Measurements from ENCODE around the gene APRT.

Gene APRT

GRCh38 chr16:88822281-88823040, 10.7 kb upstream of the APRT start:
- DNase-seq (ENCODE audit: low read depth in 2 of 2), result no peak

- DNase-seq (ENCODE audit: low read depth in 2 of 2), result no peak
Observed at GRCh38 chr16:88821168-88821850, 9.6 kb upstream of the APRT start.

DNA sequence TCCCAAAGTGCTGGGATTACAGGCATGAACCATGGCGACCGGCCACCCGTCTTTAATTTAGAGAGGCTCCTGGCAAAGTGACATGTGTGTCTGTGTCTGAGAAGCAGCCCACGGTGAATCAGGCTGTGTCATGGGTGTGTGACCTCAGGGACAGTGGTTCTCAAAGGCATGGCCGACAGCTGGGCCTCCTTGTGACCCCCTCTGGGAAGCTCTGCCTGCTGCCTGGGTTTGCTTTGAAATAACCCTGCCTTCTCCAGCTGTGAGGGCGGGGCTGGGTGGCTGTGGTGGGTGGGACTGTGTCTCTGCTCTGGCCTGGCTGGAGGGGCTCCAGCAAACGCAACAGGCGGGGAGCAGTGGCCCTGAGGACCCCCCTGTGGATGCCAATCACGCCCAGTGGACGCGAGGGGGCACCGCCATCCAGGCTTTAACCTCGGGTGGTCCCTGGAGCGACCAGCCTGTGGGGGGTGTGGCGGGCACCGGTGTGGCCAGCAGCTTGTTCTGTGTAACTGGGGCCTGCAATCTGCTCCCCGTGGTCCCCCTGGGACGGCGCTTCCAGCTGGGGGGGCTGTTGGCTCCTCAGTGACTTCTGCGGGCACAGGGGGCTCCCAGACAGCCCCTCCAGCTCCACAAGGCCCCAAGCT, 8.8 kb upstream of the APRT start:
- DNase-seq (ENCODE audit: low read depth in 2 of 2), result no peak

DNA sequence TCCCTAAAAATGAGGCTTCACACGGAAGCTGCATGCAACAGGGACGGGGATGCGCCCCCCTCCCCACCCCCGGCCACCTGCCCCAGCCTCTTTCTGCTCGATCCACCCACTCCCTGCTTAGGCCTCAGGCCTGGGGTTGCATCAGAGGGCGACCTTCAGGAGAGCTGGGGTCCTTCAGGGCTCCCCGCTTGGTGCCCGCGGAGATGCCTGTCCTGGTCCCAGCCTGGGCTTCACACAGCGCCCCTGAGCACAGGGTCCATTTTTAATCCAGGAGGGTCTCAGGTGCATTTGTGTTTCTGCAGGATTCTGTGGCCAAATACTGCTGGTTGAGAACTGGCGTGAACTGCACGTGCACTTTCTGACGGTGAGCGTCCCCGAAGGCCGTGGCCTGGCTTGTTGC, 7.4 kb upstream of the APRT start:
- DNase-seq (ENCODE audit: low read depth in 2 of 2), result no peak

DNA sequence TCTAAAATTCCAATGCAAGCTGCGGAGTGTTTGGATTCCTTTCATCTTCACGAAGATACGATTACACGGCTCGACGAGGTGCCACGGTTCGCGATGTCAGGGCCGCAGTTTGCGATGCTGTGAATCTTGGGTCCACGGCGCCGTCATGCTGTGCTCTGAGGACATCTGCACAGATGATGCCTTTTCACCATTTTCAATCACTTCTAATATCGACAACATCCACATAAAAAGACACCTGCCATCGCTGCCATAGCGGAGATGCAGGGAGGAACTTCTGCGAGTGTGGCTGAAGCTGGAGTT, 6.8 kb upstream of the APRT start:
- DNase-seq (ENCODE audit: low read depth in 2 of 2), result no peak

DNA sequence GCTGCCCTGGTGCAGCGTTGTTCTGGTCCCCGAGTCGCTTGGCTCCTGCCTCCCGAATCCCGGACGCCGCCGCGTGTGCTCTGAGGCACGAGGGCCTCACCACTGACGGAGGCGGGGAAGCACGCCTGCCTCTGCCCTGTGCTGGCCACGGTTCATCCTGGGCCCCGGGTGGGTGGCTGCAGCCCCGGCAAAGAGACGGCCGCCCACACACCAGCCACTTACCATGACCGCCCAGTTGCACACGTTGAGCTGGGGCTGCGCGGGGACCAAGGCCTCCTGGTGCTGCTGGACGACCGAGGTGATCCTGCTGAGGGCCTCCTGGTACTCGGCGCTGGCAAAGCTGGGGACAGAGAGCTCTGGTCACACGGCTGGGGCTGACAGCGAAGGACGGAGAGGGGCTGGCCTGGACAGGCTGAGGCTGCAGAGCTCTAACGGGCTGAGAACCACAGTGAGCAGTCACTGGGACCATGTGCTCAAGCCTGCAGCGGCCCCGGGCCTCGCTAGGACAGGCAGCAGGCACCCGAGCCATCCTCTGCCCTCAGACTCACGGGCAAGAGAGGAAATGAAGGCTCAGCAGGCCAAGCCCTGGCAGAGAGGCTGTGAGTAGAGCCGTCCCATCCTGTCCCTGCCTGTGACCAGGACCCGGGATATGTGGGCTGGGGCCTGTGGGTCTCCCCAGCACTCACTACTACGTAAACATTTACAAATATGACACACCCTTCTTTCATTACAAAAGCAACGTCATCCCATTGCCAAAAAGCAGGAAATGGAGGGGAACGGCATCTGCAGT, 6.3 kb upstream of the APRT start:
- no peak for DNase-seq (ENCODE audit: low read depth in 2 of 2)

DNA sequence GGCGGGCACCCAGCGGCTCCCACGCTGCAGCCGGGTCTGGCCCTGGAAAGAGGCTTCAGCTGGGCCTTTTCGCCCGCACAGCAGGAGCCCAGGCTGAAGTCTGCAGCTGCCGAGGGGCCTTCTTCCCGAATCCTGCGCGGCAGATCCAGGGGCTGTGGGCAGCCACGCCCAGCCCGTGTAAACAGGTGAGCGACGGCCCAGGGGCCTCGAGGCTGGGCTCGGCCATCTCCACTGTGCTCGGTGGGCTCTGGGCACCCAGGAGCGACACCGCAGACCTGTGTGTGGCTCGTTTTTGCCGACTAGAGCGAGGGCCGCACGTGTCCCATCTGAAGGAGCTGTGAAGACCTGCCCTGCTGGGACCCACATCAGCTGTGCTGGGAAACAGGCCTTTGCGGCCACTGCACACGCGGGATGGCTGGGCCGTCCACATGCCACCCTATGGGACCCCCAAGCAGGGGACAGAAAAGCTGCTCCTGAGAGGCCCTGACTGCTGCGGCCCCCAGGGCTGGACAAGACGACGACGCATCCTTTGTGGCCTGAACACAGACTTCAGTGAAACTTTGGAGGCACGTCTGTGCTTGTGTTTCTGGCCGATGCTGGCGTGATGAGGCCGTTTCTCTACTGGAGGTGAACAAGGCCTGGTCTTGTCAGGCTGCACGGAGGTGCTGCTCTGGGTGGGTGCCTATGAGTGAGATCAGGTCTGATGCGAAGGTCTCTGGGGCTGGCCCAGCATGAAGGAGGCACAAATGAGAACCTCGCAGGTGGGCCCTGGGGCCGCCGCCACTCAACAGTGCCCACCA, 5.2 kb upstream of the APRT start:
- DNase-seq (ENCODE audit: low read depth in 2 of 2), result no peak

DNA sequence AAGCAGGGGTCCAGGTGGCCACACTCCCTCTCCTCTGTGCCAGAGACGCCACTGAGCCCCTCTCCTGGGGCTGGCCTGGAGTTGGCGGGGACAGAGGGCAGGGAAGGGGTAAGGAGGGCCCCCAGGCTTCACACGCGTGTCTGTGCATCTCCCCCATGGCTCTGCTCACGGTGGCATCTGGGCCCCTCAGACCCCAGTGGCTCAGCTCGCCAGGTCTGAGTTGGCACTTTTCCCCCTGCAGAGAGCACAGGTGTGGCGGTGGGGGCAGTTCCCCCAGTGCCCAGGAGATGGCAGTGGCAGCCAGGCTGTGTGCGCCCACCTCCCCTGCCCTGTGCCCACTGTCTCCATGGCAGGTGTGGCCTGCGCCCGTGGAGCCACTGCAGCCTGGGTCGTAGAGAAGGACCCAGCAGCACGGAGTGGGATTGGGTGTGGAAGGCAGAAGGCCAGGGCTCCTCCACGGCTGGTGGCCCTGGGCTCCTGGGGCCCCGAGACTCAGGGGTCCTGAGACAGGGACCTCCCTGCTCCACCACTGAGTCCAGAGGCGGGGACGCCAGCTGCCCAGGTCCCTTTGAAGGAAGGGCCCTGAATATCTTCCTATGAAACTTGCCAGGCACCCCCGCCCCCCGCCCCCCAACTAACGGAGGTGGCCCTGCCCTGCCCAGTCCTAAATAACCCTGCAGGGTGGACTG, 4.3 kb upstream of the APRT start:
- DNase-seq (ENCODE audit: low read depth in 2 of 2), result peak in 1 of 2 donors; percentile 38

GRCh38 chr16:88815227-88815626, 3.5 kb upstream of the APRT start:
- no peak for DNase-seq (ENCODE audit: low read depth in 2 of 2)

DNA sequence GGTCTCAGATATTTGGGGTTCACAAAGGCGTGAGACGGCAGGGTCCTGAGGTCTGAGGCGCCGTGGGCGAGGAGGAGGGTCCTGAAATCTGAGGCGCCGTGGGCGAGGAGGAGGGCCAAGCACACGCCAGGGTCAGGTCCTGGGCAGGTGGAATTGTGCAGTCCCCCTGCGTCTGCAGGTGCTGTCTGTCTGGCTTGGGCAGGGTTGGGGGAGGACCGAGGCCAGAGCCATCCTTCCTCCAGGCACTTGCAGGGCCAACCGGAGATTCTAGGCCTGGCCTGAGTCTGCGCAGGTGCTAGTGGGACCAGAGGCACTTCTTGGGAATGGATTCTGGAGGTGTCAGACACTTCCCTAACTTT, 2.4 kb upstream of the APRT start:
- DNase-seq (ENCODE audit: low read depth in 2 of 2), result no peak

DNA sequence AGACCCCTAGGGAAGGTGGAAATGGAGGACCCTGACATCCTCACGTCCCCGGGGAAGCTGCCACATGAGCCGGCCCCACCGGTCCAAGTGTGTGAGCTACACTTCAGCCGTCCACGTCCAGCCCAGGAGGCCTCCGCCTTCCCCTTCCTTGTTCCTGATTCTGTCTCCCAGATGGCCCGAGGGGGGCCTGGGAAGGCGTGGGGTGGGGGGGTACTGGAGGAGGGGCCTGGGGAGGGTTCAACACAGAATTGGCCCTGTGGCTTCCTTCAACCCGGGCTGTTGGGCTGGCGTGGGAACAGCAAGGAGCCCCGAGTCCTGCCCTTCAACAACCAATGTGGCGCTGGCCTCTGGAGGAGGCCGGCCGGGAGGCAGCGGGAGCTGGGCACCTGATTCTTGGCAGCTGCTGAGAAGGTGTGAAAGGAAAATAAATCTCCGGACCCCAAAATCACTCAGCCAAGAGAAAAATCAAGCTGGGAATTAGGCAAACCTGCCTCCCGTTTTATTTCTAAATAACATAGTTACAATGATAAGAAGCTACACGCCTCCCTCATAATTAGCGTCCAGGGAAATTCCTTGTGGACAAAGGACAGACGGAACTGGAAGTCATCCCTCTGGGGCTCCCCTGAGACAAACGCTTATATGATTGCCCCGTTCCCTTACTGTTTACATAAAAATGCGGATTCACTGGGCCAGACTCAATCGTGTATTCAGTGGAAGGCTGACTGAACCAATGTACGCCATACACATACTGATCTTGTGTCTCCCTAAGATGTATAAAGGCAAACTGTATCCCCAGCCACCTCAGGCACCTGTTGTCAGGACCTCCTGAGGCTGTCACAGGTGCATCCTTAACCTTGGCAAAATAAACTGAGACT, 1.8 kb upstream of the APRT start:
- no peak for DNase-seq (ENCODE audit: low read depth in 2 of 2)

DNA sequence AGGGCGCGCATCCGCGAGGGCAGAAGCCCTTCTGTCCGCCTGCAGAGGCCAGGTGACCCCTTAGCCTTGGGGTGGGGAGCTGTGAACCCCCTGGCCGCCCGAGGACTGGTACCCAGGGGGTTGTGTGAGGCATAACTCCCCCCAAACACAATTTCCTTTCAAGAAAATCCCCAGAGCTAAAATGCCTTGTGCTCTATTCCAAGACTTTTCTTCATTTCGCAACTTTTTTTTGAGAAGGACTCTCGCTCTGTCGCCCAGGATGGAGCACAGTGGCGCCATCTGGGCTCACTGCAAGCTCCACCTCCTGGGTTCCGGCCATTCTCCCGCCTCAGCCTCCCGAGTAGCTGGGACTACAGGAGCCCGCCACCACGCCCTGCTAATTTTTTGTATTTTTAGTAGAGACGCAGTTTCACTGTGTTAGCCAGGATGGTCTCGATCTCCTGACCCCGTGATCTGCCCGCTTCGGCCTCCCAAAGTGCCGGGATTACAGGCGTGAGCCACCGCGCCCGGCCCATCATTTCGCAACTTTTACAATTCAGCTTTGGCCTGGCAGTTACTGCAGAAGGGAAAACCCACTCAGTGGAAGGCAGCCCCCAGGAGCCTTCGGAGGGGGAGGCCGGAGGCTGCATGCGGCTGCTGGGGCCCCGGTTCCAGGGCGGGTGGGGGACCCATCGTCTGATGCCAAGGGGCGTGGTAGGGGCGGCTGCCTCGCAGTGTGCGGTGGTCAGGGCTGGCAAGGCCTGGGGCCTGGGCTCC, 963 bp upstream of the APRT start:
- no peak for DNase-seq (ENCODE audit: low read depth in 2 of 2)

DNA sequence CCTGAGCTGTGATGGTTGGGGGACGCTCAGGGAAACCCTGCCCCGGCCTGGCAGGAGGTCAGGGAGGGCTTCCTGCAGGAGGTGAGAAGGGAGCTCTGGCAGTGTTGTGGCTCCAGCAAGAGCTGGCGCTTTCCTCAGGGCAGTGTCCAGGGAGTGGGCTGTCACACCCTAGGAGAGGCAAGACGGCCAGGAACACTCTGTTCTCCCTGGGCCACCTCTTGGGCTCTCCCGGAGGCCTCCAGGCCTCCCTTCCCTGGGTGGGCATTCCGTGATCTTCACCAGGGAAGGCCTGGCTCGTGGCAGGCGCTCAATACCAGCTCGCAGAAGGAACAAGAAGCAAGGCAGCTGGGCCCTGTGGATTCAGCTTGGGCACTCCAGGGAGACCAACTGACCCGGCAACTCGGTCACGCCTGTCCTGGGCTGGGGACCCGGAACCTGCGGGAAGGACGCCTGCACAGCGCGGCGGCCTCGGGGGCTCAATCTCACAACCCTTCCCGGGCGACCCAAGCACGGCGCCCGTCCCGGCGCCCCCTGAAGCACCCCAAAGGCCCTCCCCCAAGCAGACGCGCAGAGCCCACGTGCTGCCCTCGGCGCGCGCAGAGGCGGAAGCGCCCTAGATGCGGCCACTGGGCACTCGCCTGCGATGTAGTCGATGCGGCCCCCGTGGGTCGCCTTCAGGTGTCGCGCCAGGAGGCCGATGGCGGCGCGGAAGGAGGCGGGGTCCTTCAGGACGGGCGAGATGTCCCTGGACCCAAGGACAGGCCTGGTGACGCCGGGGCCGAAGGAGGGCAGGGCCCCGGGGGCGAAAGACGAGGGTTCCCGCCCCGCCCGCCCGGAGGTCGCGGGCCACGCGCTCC, 588 bp downstream of the APRT start:
- peak; percentile 45 to 71 for DNase-seq (ENCODE audit: low read depth in 2 of 2)

DNA sequence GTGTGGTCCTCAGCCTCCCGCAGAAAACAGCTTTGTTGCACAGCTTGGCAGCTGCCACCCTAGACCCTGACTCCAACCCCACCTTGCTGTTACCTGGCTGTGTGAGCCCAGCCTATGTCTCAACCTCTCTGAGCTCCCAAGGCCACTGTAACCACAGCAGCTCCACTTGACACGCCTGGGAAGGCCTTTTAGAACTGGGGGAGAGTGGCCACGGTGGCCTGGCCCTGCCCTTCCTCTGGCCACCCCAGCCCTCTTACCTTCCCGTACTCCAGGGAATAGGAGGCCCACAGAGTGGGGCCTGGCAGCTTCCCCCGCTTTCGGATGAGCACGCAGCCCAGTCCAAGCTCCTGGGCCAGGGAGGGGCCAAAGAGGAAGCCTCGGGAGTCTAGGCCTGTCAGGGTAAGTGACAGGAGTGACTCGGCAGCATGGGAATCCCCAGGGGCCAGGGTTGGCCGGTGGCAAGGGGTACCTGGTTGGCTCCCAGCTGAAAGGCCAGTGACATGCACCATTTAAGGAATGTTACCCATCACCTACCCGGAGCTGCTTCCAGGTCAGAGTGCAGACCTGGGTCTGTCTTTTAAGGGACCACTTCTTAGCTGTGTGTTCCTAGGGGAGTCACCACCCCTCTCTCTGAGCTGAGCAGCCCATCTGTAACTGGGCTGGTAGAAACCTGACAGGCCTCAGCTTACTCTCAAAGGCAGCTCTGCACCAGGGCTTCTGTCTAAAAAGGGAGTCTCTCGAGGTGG, 1.4 kb downstream of the APRT start:
- no peak for DNase-seq (ENCODE audit: low read depth in 2 of 2)

DNA sequence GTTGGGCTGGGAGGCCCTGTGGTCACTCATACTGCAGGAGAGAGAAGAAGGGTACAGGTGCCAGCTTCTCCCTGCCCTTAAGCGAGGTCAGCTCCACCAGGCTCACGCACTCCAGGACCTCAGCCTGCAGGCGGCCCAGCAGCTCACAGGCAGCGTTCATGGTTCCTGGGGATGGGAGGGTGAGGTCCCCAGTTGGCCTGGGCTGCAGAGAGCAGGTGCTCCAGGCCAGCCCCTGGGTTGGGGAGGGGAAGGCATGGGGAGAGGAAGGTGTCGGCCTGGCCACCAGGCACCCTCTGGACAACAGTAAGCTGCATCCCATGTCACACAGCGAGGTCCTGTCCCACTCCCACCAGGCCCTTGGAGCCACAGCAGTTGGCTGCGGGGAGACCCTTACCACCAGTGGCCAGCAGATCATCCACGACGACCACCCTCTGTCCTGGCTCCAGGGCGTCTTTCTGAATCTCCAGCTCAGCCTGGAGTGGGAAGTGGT, 2.0 kb downstream of the APRT start:
- no peak for DNase-seq (ENCODE audit: low read depth in 2 of 2)

DNA sequence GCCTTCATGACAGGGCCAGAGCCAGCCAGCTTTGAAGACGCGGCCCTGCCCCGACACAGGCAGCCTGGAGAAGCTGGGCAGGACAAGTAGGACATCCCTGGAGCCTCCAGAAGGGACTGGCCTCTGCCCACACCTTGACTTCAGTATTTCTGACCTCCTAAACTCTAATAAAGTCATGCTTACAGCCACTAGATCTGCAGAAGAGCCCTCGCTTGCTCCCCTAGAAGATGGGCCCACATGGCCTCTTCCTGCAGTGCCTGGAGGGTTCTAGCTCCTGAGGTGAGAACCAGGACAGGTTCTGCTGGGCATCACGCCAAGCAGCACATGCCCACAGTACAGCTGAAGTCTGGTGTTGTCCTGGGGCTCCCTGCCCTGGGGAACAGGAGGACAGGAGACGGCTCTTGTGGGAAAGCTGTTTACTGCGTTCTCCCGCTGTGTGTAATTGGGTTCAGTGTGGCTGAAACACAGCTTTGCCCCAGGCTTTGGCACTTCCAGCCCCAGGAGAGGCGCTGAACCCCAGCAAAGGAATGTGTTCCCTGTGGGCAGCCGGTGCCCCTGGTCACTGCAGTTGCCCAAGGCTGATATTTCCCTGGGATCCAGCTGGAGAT, 2.6 kb downstream of the APRT start:
- DNase-seq (ENCODE audit: low read depth in 2 of 2), result no peak
